Subcutaneous adipose tissue (tissue), 4 donors: ENCODE measurements around the gene RNF13. TPM values are rescaled to one million over a fixed set of nuclear protein-coding genes. Genes with fewer than 3 reads are reported as not detected.

Source experiments
- CTCF ChIP-seq: fragments of 450-650 bp; IDR thresholded peaks from one replicate; pipeline ENCODE4 v1.5.1; 2016; ENCODE audit warnings: low read depth, mild to moderate bottlenecking, control low read depth, antibody characterized with exemption, moderate library complexity
- total RNA-seq, 4 donors: library from RNA; depleted of rRNA; stranded (reverse); fragments of >200 nt; gene quantifications; one replicate each; pipeline ENCODE4 v1.1.0, GENCODE V29; 2016

The RNF13 gene
- total RNA-seq, 4 donors from 2014 or later: 81.0 to 188 (median 128) TPM

GRCh38 chr3:149920119-149920518, 107.1 kb downstream of the RNF13 start:
- TF ChIP-seq CTCF: no peak

- no peak for TF ChIP-seq CTCF
Observed at GRCh38 chr3:149933008-149933407, 120.0 kb downstream of the RNF13 start.

- no peak for TF ChIP-seq CTCF
Observed at GRCh38 chr3:149933858-149934257, 120.8 kb downstream of the RNF13 start.

GRCh38 chr3:149934524-149934923, 121.5 kb downstream of the RNF13 start:
- no peak for TF ChIP-seq CTCF

- no peak for TF ChIP-seq CTCF
Observed at GRCh38 chr3:149936812-149937230, 123.8 kb downstream of the RNF13 start.

GRCh38 chr3:149941186-149941585, 128.2 kb downstream of the RNF13 start:
- no peak for TF ChIP-seq CTCF

GRCh38 chr3:149941946-149942345, 128.9 kb downstream of the RNF13 start:
- no peak for TF ChIP-seq CTCF

GRCh38 chr3:149942409-149942808, 129.4 kb downstream of the RNF13 start:
- no peak for TF ChIP-seq CTCF
